Germinal center (tissue), 1 donor: ENCODE data around the gene ELOVL2.
"Not testable (repeated sequence)": the region's sequence is repeated elsewhere in the genome, so short reads cannot be mapped to it uniquely, and the experiment has no call there.

Experiments used
- DNase-seq: peaks from one replicate; pipeline ENCODE4 v3.0.0; 2012; ENCODE audit warnings: mixed read lengths, low spot score

Gene ELOVL2

GRCh38 chr6:11021714-11022113 lies 22.4 kb downstream of the ELOVL2 start:
- no peak for DNase-seq

- DNase-seq = no peak
Measured at GRCh38 chr6:11021003-11021402, 23.1 kb downstream of the ELOVL2 start.

- no peak for DNase-seq
Measured at GRCh38 chr6:11018225-11018624, 25.9 kb downstream of the ELOVL2 start.

- no peak for DNase-seq
Measured at GRCh38 chr6:11017090-11017489, 27.0 kb downstream of the ELOVL2 start.

GRCh38 chr6:11016452-11016851 lies 27.7 kb downstream of the ELOVL2 start:
- no peak for DNase-seq

GRCh38 chr6:11015102-11015501 lies 29.0 kb downstream of the ELOVL2 start:
- DNase-seq = no peak

- DNase-seq = no peak
Measured at GRCh38 chr6:11013721-11014070, 30.4 kb downstream of the ELOVL2 start.

GRCh38 chr6:11012976-11013720 lies 31.0 kb downstream of the ELOVL2 start:
- no peak for DNase-seq

- DNase-seq = no peak
Measured at GRCh38 chr6:11012295-11012754, 31.8 kb downstream of the ELOVL2 start.

- DNase-seq = no peak
Measured at GRCh38 chr6:11011787-11012234, 32.3 kb downstream of the ELOVL2 start.

- no peak for DNase-seq
Measured at GRCh38 chr6:11009353-11009752, 34.8 kb downstream of the ELOVL2 start.

- no peak for DNase-seq
Measured at GRCh38 chr6:11008821-11009220, 35.3 kb downstream of the ELOVL2 start.

GRCh38 chr6:11007715-11008608 lies 36.1 kb downstream of the ELOVL2 start:
- no peak for DNase-seq

GRCh38 chr6:11006061-11006460 lies 38.0 kb downstream of the ELOVL2 start:
- no peak for DNase-seq

- not testable (repeated sequence) for DNase-seq
Measured at GRCh38 chr6:11003297-11003696, 40.8 kb downstream of the ELOVL2 start.

GRCh38 chr6:11002176-11002575 lies 41.9 kb downstream of the ELOVL2 start:
- DNase-seq = no peak

GRCh38 chr6:10999994-11000393 lies 44.1 kb downstream of the ELOVL2 start:
- no peak for DNase-seq

GRCh38 chr6:10995114-10995707 lies 48.9 kb downstream of the ELOVL2 start:
- DNase-seq = no peak

- no peak for DNase-seq
Measured at GRCh38 chr6:10993896-10994295, 50.2 kb downstream of the ELOVL2 start.

- DNase-seq = no peak
Measured at GRCh38 chr6:10991115-10991514, 53.0 kb downstream of the ELOVL2 start.

- no peak for DNase-seq
Measured at GRCh38 chr6:10989587-10989986, 54.5 kb downstream of the ELOVL2 start.

- not testable (repeated sequence) for DNase-seq
Measured at GRCh38 chr6:10984959-10985358, 59.1 kb downstream of the ELOVL2 start.

- no peak for DNase-seq
Measured at GRCh38 chr6:10981409-10981808, 62.7 kb downstream of the ELOVL2 start.
